Measurements from ENCODE around the gene FAM228A.

FAM228A gene

DNA sequence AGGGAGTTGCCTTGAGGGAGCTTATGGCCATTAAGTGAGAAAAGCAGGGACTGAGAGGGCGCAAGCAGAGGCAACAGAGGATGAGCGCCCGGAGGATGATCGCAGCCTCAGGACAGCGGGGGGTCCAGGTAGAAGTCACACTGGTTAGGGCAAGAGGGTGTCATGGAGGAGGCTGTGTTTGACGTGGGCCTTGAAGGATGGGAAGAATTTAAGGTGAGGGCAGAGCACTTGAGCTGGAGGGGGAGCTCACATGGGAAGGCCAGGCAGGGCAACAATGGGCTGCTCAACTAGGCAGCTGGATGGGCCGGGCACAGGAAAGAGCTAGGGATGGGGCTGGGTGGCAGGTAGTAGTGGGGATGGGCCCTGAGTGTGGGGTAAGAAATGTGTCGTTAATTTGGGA lies 31.9 kb downstream of the FAM228A start:
- Histone ChIP-seq H3K27me3 (ENCODE audit: control insufficient read depth, insufficient read depth, low read length) (no peaks in the 10 kb centered on the region), H3K36me3 (ENCODE audit: control insufficient read depth, insufficient read depth, low read length) (peaks cover 11% of the 10 kb centered on the region; the same call in 1 of the 2 replicates), H3K9me3 (ENCODE audit: control insufficient read depth, insufficient read depth, low read depth, low read length) (no peaks in the 10 kb centered on the region), H3K9ac (ENCODE audit: low read length) (no peak overlapping the region), H3K4me1 (ENCODE audit: control insufficient read depth, insufficient read depth, low read length) (no peaks in the 10 kb centered on the region), H3K4me3 (ENCODE audit: low read depth, low read length) (no peak overlapping the region), H3K27ac (ENCODE audit: low read depth, low read length) (no peak overlapping the region)

DNA sequence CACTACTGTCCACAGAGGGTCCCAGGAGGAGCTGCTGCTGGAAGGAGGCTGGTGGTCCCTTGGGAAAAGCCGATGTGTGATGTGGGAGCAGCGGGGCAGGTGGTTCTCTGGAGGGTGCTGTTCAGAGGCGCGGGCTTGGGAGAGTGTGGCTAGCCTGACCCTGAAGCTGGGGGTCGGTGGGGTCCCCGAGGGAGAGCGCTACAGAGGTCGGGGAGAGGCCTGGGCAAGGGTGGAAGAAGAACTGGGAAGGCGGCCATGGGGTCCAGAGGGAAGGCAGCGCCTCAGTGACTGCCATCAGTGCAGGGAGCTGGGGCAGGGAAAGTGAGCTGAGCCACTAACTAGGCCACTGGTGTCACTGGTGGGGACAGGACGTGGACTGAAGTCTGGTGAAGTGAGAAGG lies 32.5 kb downstream of the FAM228A start:
- Histone ChIP-seq H3K9me3 (ENCODE audit: control insufficient read depth, insufficient read depth, low read depth, low read length) (no peaks in the 10 kb centered on the region), H3K27me3 (ENCODE audit: control insufficient read depth, insufficient read depth, low read length) (no peaks in the 10 kb centered on the region), H3K4me3 (ENCODE audit: low read depth, low read length) (no peak overlapping the region), H3K4me1 (ENCODE audit: control insufficient read depth, insufficient read depth, low read length) (no peaks in the 10 kb centered on the region), H3K9ac (ENCODE audit: low read length) (no peak overlapping the region), H3K27ac (ENCODE audit: low read depth, low read length) (no peak overlapping the region), H3K36me3 (ENCODE audit: control insufficient read depth, insufficient read depth, low read length) (peaks cover 11% of the 10 kb centered on the region; the same call in 1 of the 2 replicates)

DNA sequence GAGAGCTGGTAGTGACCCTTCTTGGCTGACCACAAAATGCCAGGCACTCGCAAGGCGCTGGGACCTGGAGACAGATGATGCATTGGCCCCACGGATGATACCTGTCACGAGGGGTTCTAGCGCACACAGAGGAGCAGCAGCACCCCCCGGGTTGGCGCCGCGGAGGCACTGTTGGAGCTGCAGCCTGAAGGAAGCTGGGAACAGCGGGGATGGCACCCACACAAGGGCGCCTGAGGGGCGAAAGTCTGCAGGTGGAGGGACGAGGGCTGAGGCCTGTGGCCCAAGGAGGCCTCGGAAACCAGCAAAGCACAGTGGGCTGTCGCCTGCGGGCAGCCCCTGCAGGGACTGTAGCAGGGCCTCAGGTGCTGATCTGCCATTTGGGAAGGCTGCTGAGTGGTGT lies 33.6 kb downstream of the FAM228A start:
- Histone ChIP-seq H3K36me3 (ENCODE audit: control insufficient read depth, insufficient read depth, low read length) (peaks cover 11% of the 10 kb centered on the region; the same call in 1 of the 2 replicates), H3K4me3 (ENCODE audit: low read depth, low read length) (no peak overlapping the region), H3K27ac (ENCODE audit: low read depth, low read length) (no peak overlapping the region), H3K4me1 (ENCODE audit: control insufficient read depth, insufficient read depth, low read length) (no peaks in the 10 kb centered on the region), H3K9ac (ENCODE audit: low read length) (no peak overlapping the region), H3K9me3 (ENCODE audit: control insufficient read depth, insufficient read depth, low read depth, low read length) (no peaks in the 10 kb centered on the region), H3K27me3 (ENCODE audit: control insufficient read depth, insufficient read depth, low read length) (no peaks in the 10 kb centered on the region)

DNA sequence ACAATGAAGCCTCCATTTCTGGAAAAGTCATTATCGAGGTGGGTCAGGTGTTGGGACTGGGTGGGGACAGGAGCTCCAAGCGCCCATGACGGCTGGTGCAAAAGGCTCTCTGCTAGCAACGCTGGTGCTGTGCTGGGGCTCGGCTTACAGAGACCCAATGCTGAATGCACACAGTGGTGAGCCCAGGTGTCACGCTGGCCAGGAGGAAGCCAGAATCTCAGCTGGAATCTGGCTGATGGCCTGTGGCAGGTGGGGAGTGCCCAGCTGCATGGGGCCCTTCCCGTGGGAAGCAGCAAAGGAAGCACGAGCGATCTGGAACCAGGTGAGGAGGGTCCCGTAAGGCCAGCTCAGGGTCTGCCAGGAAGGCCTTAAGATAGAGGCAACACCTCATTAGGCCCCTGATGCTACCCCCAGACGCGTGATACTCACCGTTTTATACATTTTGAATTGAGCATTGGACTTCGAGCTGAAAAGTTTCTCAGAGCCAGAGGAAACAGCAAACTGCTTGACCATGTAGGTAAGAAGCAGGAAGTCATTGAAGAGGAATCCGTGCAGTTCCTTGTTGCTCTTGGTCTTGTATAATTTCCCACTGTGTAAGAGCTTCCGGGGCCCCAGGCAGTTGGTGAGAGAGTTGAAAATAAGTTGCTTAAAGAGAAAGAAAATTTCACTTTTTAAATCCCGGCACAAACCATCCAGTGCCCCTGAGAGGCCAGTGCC lies 34.7 kb downstream of the FAM228A start:
- Histone ChIP-seq H3K27me3 (ENCODE audit: control insufficient read depth, insufficient read depth, low read length) (no peaks in the 10 kb centered on the region), H3K36me3 (ENCODE audit: control insufficient read depth, insufficient read depth, low read length) (peaks cover 6% of the 10 kb centered on the region; the same call in 1 of the 2 replicates), H3K9me3 (ENCODE audit: control insufficient read depth, insufficient read depth, low read depth, low read length) (no peaks in the 10 kb centered on the region), H3K4me3 (ENCODE audit: low read depth, low read length) (no peak overlapping the region), H3K27ac (ENCODE audit: low read depth, low read length) (no peak overlapping the region), H3K4me1 (ENCODE audit: control insufficient read depth, insufficient read depth, low read length) (no peaks in the 10 kb centered on the region), H3K9ac (ENCODE audit: low read length) (no peak overlapping the region)

DNA sequence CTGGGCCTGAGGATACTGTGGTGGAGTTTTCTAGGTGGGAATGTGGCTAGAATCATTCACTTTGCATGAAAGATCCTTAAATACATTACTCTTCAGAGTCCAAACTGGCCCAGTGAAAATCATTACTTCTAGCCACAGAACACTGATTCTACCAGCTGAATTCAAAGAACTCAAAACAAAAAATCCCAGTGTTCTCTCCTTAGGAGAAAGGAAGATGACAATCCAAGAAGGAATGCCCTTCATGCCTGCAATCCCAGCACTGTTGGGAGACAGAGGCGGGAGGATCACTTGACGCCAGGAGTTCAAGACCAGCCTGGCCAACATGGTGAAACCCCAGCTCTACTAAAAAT lies 35.2 kb downstream of the FAM228A start:
- Histone ChIP-seq H3K36me3 (ENCODE audit: control insufficient read depth, insufficient read depth, low read length) (peaks cover 5% of the 10 kb centered on the region; the same call in 1 of the 2 replicates), H3K27ac (ENCODE audit: low read depth, low read length) (no peak overlapping the region), H3K4me1 (ENCODE audit: control insufficient read depth, insufficient read depth, low read length) (no peaks in the 10 kb centered on the region)

DNA sequence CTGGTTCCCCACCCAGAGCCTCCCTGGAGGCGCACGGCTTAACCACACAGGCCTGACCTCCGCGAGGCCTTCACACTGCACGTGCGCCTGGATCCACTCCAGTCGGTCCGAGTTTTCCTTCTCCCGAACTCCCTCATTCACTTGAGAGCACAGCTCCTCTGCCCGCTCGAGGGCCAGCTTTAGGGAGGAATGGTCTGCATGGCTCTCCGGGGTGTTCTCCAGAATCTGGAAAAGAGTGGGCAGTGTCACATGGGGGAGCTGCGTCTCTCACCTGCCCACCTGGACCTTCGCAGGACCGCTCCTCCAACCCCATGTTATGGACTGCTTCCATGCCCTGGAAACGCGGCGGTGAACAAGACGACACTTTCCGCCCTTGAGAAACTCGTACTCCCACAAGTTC lies 35.9 kb downstream of the FAM228A start:
- H3K9me3 ChIP-seq (ENCODE audit: control insufficient read depth, insufficient read depth, low read depth, low read length): no peaks in the 10 kb centered on the region
- H3K9ac ChIP-seq (ENCODE audit: low read length): no peak overlapping the region
- H3K4me3 ChIP-seq (ENCODE audit: low read depth, low read length): no peak overlapping the region
- no peaks in the 10 kb centered on the region for H3K27me3 ChIP-seq (ENCODE audit: control insufficient read depth, insufficient read depth, low read length)
- no peak overlapping the region for H3K27ac ChIP-seq (ENCODE audit: low read depth, low read length)
- H3K36me3 ChIP-seq (ENCODE audit: control insufficient read depth, insufficient read depth, low read length): peaks cover 5% of the 10 kb centered on the region; the same call in 1 of the 2 replicates
- no peaks in the 10 kb centered on the region for H3K4me1 ChIP-seq (ENCODE audit: control insufficient read depth, insufficient read depth, low read length)

More for the DNA sequence above, 35.2 kb downstream of the FAM228A start:
- Histone ChIP-seq H3K27me3 (ENCODE audit: control insufficient read depth, insufficient read depth, low read length) (no peaks in the 10 kb centered on the region), H3K4me3 (ENCODE audit: low read depth, low read length) (no peak overlapping the region), H3K9me3 (ENCODE audit: control insufficient read depth, insufficient read depth, low read depth, low read length) (no peaks in the 10 kb centered on the region), H3K9ac (ENCODE audit: low read length) (no peak overlapping the region)

DNA sequence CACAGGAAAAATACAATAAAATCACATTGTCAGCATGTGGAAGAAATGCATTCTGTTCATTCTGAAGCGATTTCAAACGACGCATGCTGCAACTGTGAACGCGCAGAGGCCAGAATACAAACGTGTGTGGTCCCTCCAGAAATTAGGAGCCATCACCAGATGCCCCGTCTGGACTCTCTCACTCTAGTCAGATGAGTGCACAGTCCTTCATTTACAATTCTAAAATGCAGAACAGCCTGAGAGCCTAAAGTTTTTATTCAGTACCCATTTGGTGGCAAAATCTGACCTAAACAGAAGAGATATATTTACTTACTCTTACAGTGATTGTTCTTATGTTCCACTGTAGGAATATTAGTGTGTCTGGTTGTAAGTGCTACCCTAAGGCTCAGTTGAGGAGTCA lies 36.6 kb downstream of the FAM228A start:
- Histone ChIP-seq H3K27ac (ENCODE audit: low read depth, low read length) (no peak overlapping the region), H3K9ac (ENCODE audit: low read length) (no peak overlapping the region), H3K4me1 (ENCODE audit: control insufficient read depth, insufficient read depth, low read length) (no peaks in the 10 kb centered on the region), H3K27me3 (ENCODE audit: control insufficient read depth, insufficient read depth, low read length) (no peaks in the 10 kb centered on the region), H3K36me3 (ENCODE audit: control insufficient read depth, insufficient read depth, low read length) (peaks cover 5% of the 10 kb centered on the region; the same call in 1 of the 2 replicates), H3K9me3 (ENCODE audit: control insufficient read depth, insufficient read depth, low read depth, low read length) (no peaks in the 10 kb centered on the region), H3K4me3 (ENCODE audit: low read depth, low read length) (no peak overlapping the region)

DNA sequence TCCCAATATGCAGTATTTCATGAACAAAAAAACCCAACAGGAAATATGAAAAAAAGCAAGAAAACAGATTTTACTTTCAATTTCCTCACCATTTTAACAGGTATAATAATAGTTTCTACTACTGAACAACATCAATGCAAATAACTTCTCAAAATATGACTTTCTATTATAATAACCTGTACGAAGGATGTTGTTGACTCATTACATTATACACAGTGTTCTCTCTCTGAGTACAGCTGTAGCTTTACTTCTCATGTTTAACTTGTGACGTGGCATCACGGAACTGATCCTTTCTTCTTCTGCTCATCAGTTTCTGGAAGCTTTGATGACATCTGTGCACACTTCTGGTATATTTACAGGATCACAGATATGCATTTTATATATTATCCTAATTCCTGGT lies 40.0 kb downstream of the FAM228A start:
- H3K9ac ChIP-seq (ENCODE audit: low read length): no peak overlapping the region
- no peak overlapping the region for H3K4me3 ChIP-seq (ENCODE audit: low read depth, low read length)
- no peak overlapping the region for H3K27ac ChIP-seq (ENCODE audit: low read depth, low read length)
- no peaks in the 10 kb centered on the region for H3K36me3 ChIP-seq (ENCODE audit: control insufficient read depth, insufficient read depth, low read length)
- H3K9me3 ChIP-seq (ENCODE audit: control insufficient read depth, insufficient read depth, low read depth, low read length): no peaks in the 10 kb centered on the region
- no peaks in the 10 kb centered on the region for H3K4me1 ChIP-seq (ENCODE audit: control insufficient read depth, insufficient read depth, low read length)
- no peaks in the 10 kb centered on the region for H3K27me3 ChIP-seq (ENCODE audit: control insufficient read depth, insufficient read depth, low read length)

DNA sequence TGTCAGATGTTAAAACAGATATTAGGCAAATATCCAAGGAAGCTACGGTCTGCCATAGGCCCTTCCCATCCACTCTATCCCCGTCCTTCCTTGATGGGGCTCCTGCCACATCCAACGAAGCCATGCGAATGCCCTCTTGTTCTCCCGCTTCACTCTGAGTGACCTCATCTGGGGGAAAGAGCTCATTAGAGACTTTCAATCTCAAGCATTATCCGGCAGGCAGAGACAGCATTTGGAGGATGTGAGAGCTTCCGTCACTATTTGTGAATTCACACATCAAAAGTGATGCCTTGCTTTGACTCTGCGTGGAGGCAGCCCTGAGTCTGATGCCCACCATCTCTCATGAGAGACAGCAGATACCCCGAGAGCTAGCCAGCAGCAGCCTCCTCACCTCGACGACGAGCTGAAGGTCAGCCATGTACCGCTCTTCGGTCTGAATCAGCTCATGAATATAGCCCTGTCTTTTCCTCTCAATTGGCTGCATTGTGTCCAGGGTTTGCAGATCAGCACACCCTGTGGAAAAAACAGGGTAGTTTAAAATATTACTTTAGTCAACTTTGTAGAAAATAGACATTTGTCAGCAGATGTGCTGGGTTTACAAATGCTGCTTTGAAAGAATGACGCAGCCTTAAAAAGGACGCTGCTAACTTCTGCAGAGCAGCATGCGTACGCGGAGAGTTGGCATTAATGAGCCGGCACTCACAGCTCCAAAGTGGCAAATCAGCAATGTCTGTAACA lies 45.9 kb downstream of the FAM228A start:
- H3K27me3 ChIP-seq (ENCODE audit: control insufficient read depth, insufficient read depth, low read length): no peaks in the 10 kb centered on the region
- H3K36me3 ChIP-seq (ENCODE audit: control insufficient read depth, insufficient read depth, low read length): no peaks in the 10 kb centered on the region
- H3K27ac ChIP-seq (ENCODE audit: low read depth, low read length): no peak overlapping the region
- H3K4me3 ChIP-seq (ENCODE audit: low read depth, low read length): no peak overlapping the region
- peaks cover 3% of the 10 kb centered on the region; the same call in 1 of the 2 replicates for H3K4me1 ChIP-seq (ENCODE audit: control insufficient read depth, insufficient read depth, low read length)
- H3K9me3 ChIP-seq (ENCODE audit: control insufficient read depth, insufficient read depth, low read depth, low read length): no peaks in the 10 kb centered on the region
- no peak overlapping the region for H3K9ac ChIP-seq (ENCODE audit: low read length)

DNA sequence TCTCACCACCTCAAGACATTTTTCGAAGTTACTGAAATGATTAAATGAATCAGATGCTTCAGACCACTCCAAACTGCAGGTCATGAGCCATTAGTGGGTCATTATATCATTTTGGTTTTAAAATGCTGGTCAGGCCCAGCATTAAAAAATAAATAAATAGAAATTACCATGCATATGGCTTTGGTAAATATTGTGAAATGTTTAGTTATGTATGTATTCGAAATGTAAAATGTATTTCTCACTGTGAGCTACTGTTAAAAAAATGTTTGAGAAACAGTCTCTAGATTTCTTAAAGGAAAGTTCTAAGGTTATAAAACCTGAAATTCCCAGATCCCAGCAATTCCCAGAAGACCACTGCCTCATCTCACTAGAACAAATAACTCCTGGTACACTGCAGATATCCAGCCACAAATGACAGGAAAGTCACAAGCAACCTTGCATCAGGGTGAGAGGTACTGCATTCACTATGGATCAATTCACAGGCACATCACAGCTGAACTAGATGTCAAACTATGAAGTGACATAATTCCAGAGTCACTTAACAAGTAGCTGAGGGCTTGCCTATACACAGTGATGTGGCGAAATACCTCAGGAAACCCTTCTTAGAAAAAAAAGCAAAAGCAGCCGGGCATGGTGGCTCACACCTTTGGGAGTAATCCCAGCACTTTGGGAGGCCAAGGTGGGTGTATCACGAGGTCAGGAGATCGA lies 46.6 kb downstream of the FAM228A start:
- no peaks in the 10 kb centered on the region for H3K9me3 ChIP-seq (ENCODE audit: control insufficient read depth, insufficient read depth, low read depth, low read length)
- peaks cover 3% of the 10 kb centered on the region; the same call in 1 of the 2 replicates for H3K4me1 ChIP-seq (ENCODE audit: control insufficient read depth, insufficient read depth, low read length)
- H3K36me3 ChIP-seq (ENCODE audit: control insufficient read depth, insufficient read depth, low read length): no peaks in the 10 kb centered on the region
- no peak overlapping the region for H3K9ac ChIP-seq (ENCODE audit: low read length)
- H3K4me3 ChIP-seq (ENCODE audit: low read depth, low read length): no peak overlapping the region
- no peaks in the 10 kb centered on the region for H3K27me3 ChIP-seq (ENCODE audit: control insufficient read depth, insufficient read depth, low read length)
- H3K27ac ChIP-seq (ENCODE audit: low read depth, low read length): no peak overlapping the region

DNA sequence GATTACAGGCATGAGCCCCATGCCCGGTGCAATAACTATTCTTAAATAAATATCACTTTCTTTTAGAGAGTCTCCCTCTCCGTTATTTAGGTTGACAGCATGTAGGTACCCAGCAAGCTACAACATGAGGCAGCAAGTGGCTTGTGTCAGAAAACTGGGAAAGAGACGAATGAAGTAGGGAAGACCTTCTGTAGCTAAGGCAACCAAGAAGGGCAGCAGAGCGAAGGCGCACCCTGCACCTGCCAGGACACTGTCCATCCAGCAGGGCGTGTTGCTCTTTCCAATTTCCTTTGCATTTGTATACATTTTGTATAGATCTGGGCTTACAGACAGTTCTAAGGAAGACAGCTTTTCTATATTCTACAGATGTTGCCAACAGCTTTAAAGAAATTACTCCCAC lies 48.1 kb downstream of the FAM228A start:
- Histone ChIP-seq H3K9ac (ENCODE audit: low read length) (no peak overlapping the region), H3K36me3 (ENCODE audit: control insufficient read depth, insufficient read depth, low read length) (no peaks in the 10 kb centered on the region)

More for the DNA sequence above, 48.1 kb downstream of the FAM228A start:
- H3K9me3 ChIP-seq (ENCODE audit: control insufficient read depth, insufficient read depth, low read depth, low read length): no peaks in the 10 kb centered on the region
- no peak overlapping the region for H3K27ac ChIP-seq (ENCODE audit: low read depth, low read length)
- no peak overlapping the region for H3K4me3 ChIP-seq (ENCODE audit: low read depth, low read length)
- no peaks in the 10 kb centered on the region for H3K27me3 ChIP-seq (ENCODE audit: control insufficient read depth, insufficient read depth, low read length)
- H3K4me1 ChIP-seq (ENCODE audit: control insufficient read depth, insufficient read depth, low read length): peaks cover 3% of the 10 kb centered on the region; the same call in 1 of the 2 replicates

Data from HUES6 (cell line).